ENCODE measurements around the gene INSM1. TPM values are rescaled to one million over a fixed set of nuclear protein-coding genes. Genes with fewer than 3 reads are reported as not detected.

Gene INSM1
- total and polyA plus RNA-seq, 9 donors, result 0.02 TPM; not detected in 8

- Histone ChIP-seq H3K4me1 (ENCODE audit: insufficient read depth) (peaks cover 14% of the 10 kb centered on the region), H3K36me3 (no peaks in the 10 kb centered on the region), H3K27ac (no peak overlapping the region), H3K9me3 (no peaks in the 10 kb centered on the region), H3K4me3 (no peak overlapping the region), H3K27me3 (peaks cover 5% of the 10 kb centered on the region)
- DNase-seq, result no peak
- WGBS, 3 donors, result 1 to 3% (median 2%) methylated on average over 62 to 86 of the region's 86 CpGs
- intact Hi-C loops (cut with DNase I), result loop anchor here in 1 of 4 donors (10.0 kb wide), 1 partner anchor 205 kb away; no protein-coding TSS in a partner anchor
- TF ChIP-seq, protein P1, sequence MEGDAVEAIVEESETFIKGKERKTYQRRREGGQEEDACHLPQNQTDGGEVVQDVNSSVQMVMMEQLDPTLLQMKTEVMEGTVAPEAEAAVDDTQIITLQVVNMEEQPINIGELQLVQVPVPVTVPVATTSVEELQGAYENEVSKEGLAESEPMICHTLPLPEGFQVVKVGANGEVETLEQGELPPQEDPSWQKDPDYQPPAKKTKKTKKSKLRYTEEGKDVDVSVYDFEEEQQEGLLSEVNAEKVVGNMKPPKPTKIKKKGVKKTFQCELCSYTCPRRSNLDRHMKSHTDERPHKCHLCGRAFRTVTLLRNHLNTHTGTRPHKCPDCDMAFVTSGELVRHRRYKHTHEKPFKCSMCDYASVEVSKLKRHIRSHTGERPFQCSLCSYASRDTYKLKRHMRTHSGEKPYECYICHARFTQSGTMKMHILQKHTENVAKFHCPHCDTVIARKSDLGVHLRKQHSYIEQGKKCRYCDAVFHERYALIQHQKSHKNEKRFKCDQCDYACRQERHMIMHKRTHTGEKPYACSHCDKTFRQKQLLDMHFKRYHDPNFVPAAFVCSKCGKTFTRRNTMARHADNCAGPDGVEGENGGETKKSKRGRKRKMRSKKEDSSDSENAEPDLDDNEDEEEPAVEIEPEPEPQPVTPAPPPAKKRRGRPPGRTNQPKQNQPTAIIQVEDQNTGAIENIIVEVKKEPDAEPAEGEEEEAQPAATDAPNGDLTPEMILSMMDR (IDR thresholded peaks at IDR 0.05), result no peak
- TF ChIP-seq POLR2A (IDR thresholded peaks at IDR 0.05), result no peak
- no peak for TF ChIP-seq EP300 (IDR thresholded peaks at IDR 0.05)
These were observed 1.6 kb downstream of the INSM1 start for GRCh38 chr20:20369250-20370093.

DNA sequence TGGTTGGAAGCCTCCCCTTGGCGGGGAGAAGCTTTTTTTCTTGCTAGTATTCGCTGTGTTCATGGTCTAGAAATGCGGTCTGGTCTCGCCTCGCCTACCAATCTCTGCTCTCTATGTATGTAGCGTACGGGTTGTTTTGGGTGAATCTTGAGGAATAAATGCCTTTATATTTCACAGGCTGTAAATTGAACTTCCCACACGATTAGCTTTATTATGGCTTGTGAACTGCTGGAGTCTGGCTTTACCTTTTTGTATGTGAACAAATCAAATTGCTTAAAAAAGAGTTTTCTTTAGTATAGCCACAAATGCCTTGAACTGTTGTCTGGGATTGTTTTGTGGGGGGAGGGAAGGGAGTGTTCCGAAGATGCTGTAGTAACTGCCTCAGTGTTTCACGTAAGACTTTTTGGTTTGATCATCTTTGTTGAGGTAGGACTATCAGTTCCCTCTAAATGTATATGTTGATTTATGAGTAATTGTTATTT, 2.2 kb downstream of the INSM1 start:
- H3K9me3 ChIP-seq, result no peaks in the 10 kb centered on the region
- peaks cover 5% of the 10 kb centered on the region for H3K27me3 ChIP-seq
- no peak for TF ChIP-seq POLR2A (IDR thresholded peaks at IDR 0.05)
- TF ChIP-seq, protein P1 (IDR thresholded peaks at IDR 0.05), result no peak
- no peak for TF ChIP-seq EP300 (IDR thresholded peaks at IDR 0.05)
- H3K4me3 ChIP-seq, result no peak overlapping the region
- 8 to 12% (median 9%) methylated on average over 10 of the region's 10 CpGs for WGBS, 3 donors
- H3K36me3 ChIP-seq, result no peaks in the 10 kb centered on the region
- no peak overlapping the region for H3K27ac ChIP-seq
- intact Hi-C loops (cut with DNase I), result no loop called here
- peaks cover 14% of the 10 kb centered on the region for H3K4me1 ChIP-seq (ENCODE audit: insufficient read depth)
- DNase-seq, result no peak

GRCh38 chr20:20371083-20371482, 3.2 kb downstream of the INSM1 start:
- no peaks in the 10 kb centered on the region for H3K36me3 ChIP-seq
- DNase-seq, result no peak
- H3K4me1 ChIP-seq (ENCODE audit: insufficient read depth), result peaks cover 14% of the 10 kb centered on the region
- WGBS, 3 donors, result 27 to 32% (median 30%) methylated on average over 7 of the region's 7 CpGs
- H3K27ac ChIP-seq, result no peak overlapping the region
- no peaks in the 10 kb centered on the region for H3K9me3 ChIP-seq
- H3K27me3 ChIP-seq, result peaks cover 5% of the 10 kb centered on the region
- no peak overlapping the region for H3K4me3 ChIP-seq
- TF ChIP-seq POLR2A (IDR thresholded peaks at IDR 0.05) (no peak), EP300 (IDR thresholded peaks at IDR 0.05) (no peak)
- TF ChIP-seq, protein P1 (IDR thresholded peaks at IDR 0.05), result no peak
- intact Hi-C loops (cut with DNase I), result no loop called here

GRCh38 chr20:20371681-20372080, 3.8 kb downstream of the INSM1 start:
- Histone ChIP-seq H3K27me3 (peaks cover 5% of the 10 kb centered on the region), H3K4me1 (ENCODE audit: insufficient read depth) (peaks cover 14% of the 10 kb centered on the region), H3K27ac (no peak overlapping the region), H3K4me3 (no peak overlapping the region), H3K9me3 (no peaks in the 10 kb centered on the region), H3K36me3 (no peaks in the 10 kb centered on the region)
- no peak for TF ChIP-seq EP300 (IDR thresholded peaks at IDR 0.05)
- TF ChIP-seq POLR2A (IDR thresholded peaks at IDR 0.05), result no peak
- TF ChIP-seq, protein P1 (IDR thresholded peaks at IDR 0.05), result no peak
- DNase-seq, result no peak
- 15 to 29% (median 17%) methylated on average over 3 of the region's 3 CpGs for WGBS, 3 donors
- intact Hi-C loops (cut with DNase I), result no loop called here
